ENCODE measurements around the gene EEF1B2. TPM values are rescaled to one million over a fixed set of nuclear protein-coding genes. Genes with fewer than 3 reads are reported as not detected.

Gene EEF1B2
- total RNA-seq, 1 experiment from 2014 or later = 768 TPM

- no peak overlapping the region for H2AFZ ChIP-seq (ENCODE audit: low read length)
These were observed 30.4 kb downstream of the EEF1B2 start for GRCh38 chr2:206190111-206190510.

More at GRCh38 chr2:206190111-206190510, 30.4 kb downstream of the EEF1B2 start:
- Histone ChIP-seq H4K5ac (ENCODE audit: insufficient read length, low read depth, low read length) (no peak overlapping the region), H3K18ac (ENCODE audit: insufficient read length, low read depth, low read length) (no peak overlapping the region), H3K23me2 (ENCODE audit: insufficient read length, low read depth, low read length, poor library complexity, severe bottlenecking) (no peaks in the 10 kb centered on the region), H3T11ph (ENCODE audit: low read length) (no peak overlapping the region), H3K23ac (ENCODE audit: insufficient read length, low read depth, low read length) (no peak overlapping the region), H2BK12ac (ENCODE audit: insufficient read length, low read depth, low read length) (no peak overlapping the region), H2BK15ac (ENCODE audit: low read depth, low read length) (no peak overlapping the region), H3K4me1 (ENCODE audit: insufficient read depth, low read length) (no peaks in the 10 kb centered on the region), H2BK5ac (ENCODE audit: insufficient read length, low read length) (no peak overlapping the region), H3K56ac (ENCODE audit: insufficient read length, low read depth, low read length) (no peak overlapping the region), H3K4ac (ENCODE audit: low read depth, low read length) (no peak overlapping the region), H2BK20ac (ENCODE audit: low read depth, low read length, poor library complexity, severe bottlenecking) (no peak overlapping the region), H3K9ac (ENCODE audit: extremely low read depth, insufficient read length, low read length) (no peak overlapping the region), H3K9me3 (ENCODE audit: control insufficient read depth, low read depth, low read length) (no peaks in the 10 kb centered on the region), H4K91ac (ENCODE audit: insufficient read length, low read depth, low read length) (no peak overlapping the region), H3K27me3 (ENCODE audit: insufficient read depth, low read length) (no peaks in the 10 kb centered on the region), H3K4me2 (ENCODE audit: insufficient read depth, insufficient read length, low read length) (no peak overlapping the region), H3K79me2 (ENCODE audit: insufficient read depth, low read length) (no peaks in the 10 kb centered on the region), H4K20me1 (ENCODE audit: control insufficient read depth, insufficient read depth, insufficient read length) (no peaks in the 10 kb centered on the region), H3K27ac (ENCODE audit: insufficient read length, low read depth, low read length) (no peak overlapping the region), H4K8ac (replicated peaks; ENCODE audit: insufficient read length, low read depth, low read length) (no peak overlapping the region), H3K14ac (ENCODE audit: insufficient read depth, low read length) (no peak overlapping the region), H2AK5ac (ENCODE audit: insufficient read length, low read length) (no peak overlapping the region), H3K79me1 (ENCODE audit: insufficient read depth, low read depth, low read length, poor library complexity, severe bottlenecking) (no peaks in the 10 kb centered on the region), H2BK120ac (ENCODE audit: low read depth, low read length, poor library complexity, severe bottlenecking) (no peak overlapping the region)
- Mint-ChIP-seq H3K27me3 (ENCODE audit: low read depth) (no peaks in the 10 kb centered on the region), H3K9me3 (no peaks in the 10 kb centered on the region), H3K4me3 (no peak overlapping the region), H3K36me3 (ENCODE audit: insufficient read depth in 1 of 3, low read depth in 3 of 3) (no peaks in the 10 kb centered on the region), H3K27ac (no peak overlapping the region), H3K4me1 (peaks cover 5 to 6% of the 10 kb centered on the region in 2 experiments)
- no peak for DNase-seq
- no CpG with 5 or more reads among the region's 2 CpGs for WGBS (ENCODE audit: extremely low coverage, insufficient read length, low lambda C conversion rate)
- TF ChIP-seq CTCF (conservative IDR thresholded peaks at IDR 0.05) = no peak

Measured in H9 (cell line).